Subcutaneous abdominal adipose tissue (tissue), 5 donors: Measurements from ENCODE around the gene KDM7A.
"Not testable (repeated sequence)": the region's sequence is repeated elsewhere in the genome, so short reads cannot be mapped to it uniquely, and the experiment has no call there.

Experiments
- H3K27ac ChIP-seq: one replicate; pipeline ENCODE4 v1.7.0; 2013; ENCODE audit warnings: low read depth, mild to moderate bottlenecking, inconsistent platforms, low read length, moderate library complexity
- H3K27me3 ChIP-seq, 5 donors: one replicate each; pipeline ENCODE4 v1.7.0; 2013; ENCODE audit warnings: low read length in 5 of 5, inconsistent platforms in 1 of 5; ENCODE audit not compliant: control insufficient read depth in 5 of 5, insufficient read depth in 4 of 5
- H3K36me3 ChIP-seq, 5 donors: one replicate each; pipeline ENCODE4 v1.7.0; 2013; ENCODE audit warnings: low read length in 5 of 5; ENCODE audit not compliant: control insufficient read depth in 5 of 5, insufficient read depth in 5 of 5
- H3K4me1 ChIP-seq, 5 donors: one replicate each; pipeline ENCODE4 v1.7.0; 2013; ENCODE audit warnings: low read length in 5 of 5, mild to moderate bottlenecking in 3 of 5, moderate library complexity in 1 of 5; ENCODE audit not compliant: control insufficient read depth in 5 of 5, insufficient read depth in 5 of 5
- H3K4me3 ChIP-seq, 5 donors: one replicate each; pipeline ENCODE4 v1.7.0; 2013; ENCODE audit warnings: low read length in 5 of 5, low read depth in 1 of 5
- H3K9ac ChIP-seq, 5 donors: one replicate each; pipeline ENCODE4 v1.7.0; 2013; ENCODE audit warnings: low read length in 5 of 5, mild to moderate bottlenecking in 4 of 5, moderate library complexity in 3 of 5
- H3K9me3 ChIP-seq, 5 donors: one replicate each; pipeline ENCODE4 v1.7.0; 2013; ENCODE audit warnings: low read length in 5 of 5; ENCODE audit not compliant: control insufficient read depth in 5 of 5
- donor health status: healthy.
- donor health status: healthy.
- donor health status: healthy.
- donor health status: healthy.
- donor health status: healthy.

Gene KDM7A

DNA sequence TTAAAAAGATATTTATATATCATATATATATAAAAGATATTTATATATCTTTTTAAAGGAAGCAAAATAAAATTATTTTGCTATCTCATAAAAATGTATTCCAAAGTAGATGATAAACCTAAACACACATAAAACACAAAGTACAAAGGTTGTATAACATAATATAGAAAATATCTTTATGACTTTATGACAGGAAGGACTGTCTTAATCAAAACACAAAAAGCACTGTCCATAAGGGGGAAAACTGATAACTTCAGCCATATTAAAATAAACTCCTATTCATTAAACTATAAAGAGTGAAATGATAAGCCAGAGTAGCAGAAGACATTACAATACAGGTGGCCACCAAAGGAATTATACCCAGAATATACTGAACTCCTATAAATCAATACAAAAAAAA, 34.8 kb downstream of the KDM7A start:
- peaks cover 0 to 10% (median 0%) of the 10 kb centered on the region in 5 donors for H3K36me3 ChIP-seq
- no peak overlapping the region for H3K27ac ChIP-seq
- no peaks in the 10 kb centered on the region for H3K9me3 ChIP-seq
- H3K9ac ChIP-seq, result no peak overlapping the region
- no peaks in the 10 kb centered on the region for H3K27me3 ChIP-seq
- peaks cover 0 to 5% (median 0%) of the 10 kb centered on the region in 5 donors for H3K4me1 ChIP-seq
- no peak overlapping the region for H3K4me3 ChIP-seq

DNA sequence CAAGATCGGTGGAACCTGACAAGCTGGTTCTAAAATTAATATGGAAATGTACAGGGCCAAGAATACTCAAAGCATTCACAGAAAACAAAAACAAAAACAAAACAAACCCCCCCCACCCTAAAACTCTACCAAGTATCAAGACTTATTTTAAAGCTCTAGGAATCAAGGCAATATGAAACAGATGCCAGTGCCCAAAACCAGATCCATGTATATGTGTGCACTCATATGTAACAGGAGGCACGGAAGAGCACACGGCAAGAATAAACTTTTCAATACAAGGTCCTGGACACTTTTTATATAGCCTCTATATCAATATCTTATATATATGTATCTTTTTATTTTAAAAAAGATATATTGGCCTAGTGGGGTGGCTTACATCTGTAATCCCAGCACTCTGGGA, 35.5 kb downstream of the KDM7A start:
- H3K4me1 ChIP-seq, result peaks cover 0 to 1% (median 0%) of the 10 kb centered on the region in 5 donors
- no peaks in the 10 kb centered on the region for H3K27me3 ChIP-seq
- H3K27ac ChIP-seq, result no peak overlapping the region
- H3K4me3 ChIP-seq, result no peak overlapping the region
- peaks cover 0 to 13% (median 0%) of the 10 kb centered on the region in 5 donors for H3K36me3 ChIP-seq
- H3K9me3 ChIP-seq, result no peaks in the 10 kb centered on the region
- no peak overlapping the region for H3K9ac ChIP-seq

DNA sequence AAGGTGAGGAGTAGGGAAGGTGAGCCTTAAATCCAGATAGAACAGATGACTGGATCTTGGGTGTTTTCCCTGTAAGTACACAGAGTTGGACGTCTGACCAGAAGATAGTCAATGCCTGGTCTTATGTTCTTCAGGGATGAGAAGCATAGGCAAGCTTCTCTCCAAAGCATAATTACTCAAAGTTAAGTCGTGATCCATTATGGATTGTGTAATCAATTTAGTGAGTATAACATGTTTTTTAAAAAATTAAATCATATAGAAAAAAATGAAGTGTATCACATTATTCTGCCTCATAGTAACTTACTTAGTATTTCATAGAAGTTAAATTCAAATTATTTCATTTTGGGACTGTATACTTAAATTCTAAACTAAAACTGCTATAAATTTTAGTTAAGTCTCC, 39.7 kb downstream of the KDM7A start:
- Histone ChIP-seq H3K27ac (no peak overlapping the region), H3K4me3 (no peak overlapping the region), H3K36me3 (peaks cover 11 to 28% (median 15%) of the 10 kb centered on the region in 5 donors), H3K9ac (no peak overlapping the region), H3K9me3 (no peaks in the 10 kb centered on the region), H3K4me1 (no peaks in the 10 kb centered on the region), H3K27me3 (no peaks in the 10 kb centered on the region)

DNA sequence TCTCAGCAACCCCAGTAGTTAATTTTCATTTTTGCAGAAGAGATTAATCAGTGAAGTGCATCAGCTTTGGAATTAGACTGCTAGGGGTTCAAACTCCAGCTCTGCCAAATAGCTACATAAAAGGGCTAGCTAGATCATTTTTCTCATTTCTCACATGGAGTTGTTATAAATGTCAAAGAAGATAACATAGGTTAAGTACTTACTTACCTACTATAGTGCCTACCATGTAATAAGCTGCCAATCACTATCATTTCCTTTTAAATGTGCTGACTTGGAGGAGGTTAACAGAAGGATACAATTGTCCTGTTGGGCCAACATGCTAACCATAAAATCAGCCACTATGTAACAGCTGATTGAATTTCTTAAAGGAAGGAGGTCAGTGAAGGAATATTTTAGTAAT, 40.7 kb downstream of the KDM7A start:
- H3K4me1 ChIP-seq, result no peaks in the 10 kb centered on the region
- no peak overlapping the region for H3K27ac ChIP-seq
- no peaks in the 10 kb centered on the region for H3K27me3 ChIP-seq
- H3K9ac ChIP-seq, result no peak overlapping the region
- H3K9me3 ChIP-seq, result no peaks in the 10 kb centered on the region
- peaks cover 11 to 38% (median 19%) of the 10 kb centered on the region in 5 donors for H3K36me3 ChIP-seq
- H3K4me3 ChIP-seq, result no peak overlapping the region

DNA sequence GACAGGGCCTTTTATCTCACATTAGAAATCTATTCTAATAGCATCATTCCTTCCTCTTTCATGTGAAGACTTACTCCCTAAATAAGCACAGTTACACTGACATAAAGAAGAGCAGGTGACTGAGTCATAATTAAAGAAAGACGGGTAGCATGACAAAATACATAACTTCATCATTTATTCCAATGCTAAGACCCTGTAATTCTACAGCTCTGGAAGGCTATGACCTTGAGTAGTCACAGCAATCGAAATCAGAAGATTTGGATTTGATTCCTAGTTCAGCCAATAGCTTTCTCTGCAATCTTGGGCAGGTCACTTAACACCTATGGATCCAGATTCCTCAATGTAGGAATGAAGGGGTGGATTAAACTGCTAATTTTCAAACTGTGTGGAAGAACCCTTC, 42.7 kb downstream of the KDM7A start:
- Histone ChIP-seq H3K27me3 (no peaks in the 10 kb centered on the region), H3K9me3 (no peaks in the 10 kb centered on the region), H3K36me3 (peaks cover 16 to 43% (median 25%) of the 10 kb centered on the region in 5 donors), H3K4me3 (no peak overlapping the region), H3K27ac (no peak overlapping the region), H3K4me1 (no peaks in the 10 kb centered on the region), H3K9ac (no peak overlapping the region)

DNA sequence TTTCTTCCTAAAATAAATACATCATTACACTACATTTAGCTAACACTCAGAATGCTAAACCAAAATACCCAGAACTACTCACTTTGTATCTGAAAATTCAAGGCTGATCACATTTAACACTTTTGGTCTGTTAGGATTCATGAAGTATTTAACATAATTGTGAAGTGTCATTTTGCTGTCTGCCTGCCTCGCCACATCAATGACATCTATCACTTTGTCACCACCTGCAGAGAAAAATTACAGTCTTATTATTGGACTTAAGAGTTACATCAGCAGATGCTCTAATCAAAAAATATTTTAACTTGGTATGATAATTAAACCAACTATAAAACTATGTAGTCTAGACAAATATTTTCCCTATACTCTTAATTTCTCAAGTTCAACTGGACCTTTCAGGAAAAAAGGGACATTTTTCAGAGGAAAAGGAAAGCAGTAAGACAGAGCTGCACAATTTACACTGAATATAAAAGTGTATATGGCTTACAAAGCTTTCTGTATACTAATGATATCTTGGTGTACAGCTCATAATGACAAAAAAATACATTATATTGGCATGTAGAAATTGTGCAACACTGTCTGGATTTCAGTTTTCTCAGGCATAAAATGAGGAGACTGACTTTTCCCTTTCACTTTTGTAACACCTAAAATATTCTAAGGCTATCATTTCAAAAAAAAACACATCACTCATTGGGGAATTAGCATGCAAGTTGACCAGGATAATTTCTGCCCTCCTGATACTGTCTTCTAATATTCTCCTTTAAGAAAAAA, 49.2 kb downstream of the KDM7A start:
- H3K9ac ChIP-seq, result no peak overlapping the region
- H3K36me3 ChIP-seq, result peaks cover 31 to 60% (median 35%) of the 10 kb centered on the region in 5 donors
- H3K4me3 ChIP-seq, result no peak overlapping the region
- no peak overlapping the region for H3K27ac ChIP-seq
- H3K9me3 ChIP-seq, result no peaks in the 10 kb centered on the region
- H3K4me1 ChIP-seq, result no peaks in the 10 kb centered on the region
- H3K27me3 ChIP-seq, result no peaks in the 10 kb centered on the region

DNA sequence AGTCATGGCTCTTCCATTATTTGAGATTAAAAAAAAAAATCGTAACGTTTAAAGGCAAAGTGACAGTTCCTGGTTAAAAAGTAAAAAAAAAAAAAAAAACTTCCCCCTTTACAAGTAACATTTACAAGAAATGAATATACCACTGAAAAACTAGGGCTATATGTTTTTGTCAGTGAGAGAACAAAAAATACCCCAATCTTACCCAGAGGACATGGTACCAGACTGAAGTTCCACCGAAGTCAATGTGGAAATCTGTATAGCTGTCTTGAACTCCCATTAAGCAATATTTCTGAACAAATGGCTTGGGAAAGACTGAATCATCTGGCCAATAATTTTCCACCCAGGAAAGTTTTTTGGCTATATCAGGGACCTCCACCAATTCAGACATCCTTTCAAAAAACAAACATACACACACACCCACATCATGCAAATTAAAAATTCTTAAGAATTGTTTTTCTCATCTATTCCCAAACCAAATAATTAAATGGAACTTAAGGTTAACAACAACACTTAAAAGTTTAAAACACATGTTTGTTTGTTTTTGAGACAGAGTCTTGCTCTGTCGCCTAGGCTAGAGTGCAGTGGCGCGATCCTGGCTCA, 50.2 kb downstream of the KDM7A start:
- Histone ChIP-seq H3K4me1 (peaks cover 0 to 1% (median 0%) of the 10 kb centered on the region in 5 donors), H3K9me3 (no peaks in the 10 kb centered on the region), H3K4me3 (no peak overlapping the region), H3K9ac (no peak overlapping the region), H3K36me3 (peaks cover 27 to 54% (median 32%) of the 10 kb centered on the region in 5 donors), H3K27me3 (no peaks in the 10 kb centered on the region), H3K27ac (no peak overlapping the region)

DNA sequence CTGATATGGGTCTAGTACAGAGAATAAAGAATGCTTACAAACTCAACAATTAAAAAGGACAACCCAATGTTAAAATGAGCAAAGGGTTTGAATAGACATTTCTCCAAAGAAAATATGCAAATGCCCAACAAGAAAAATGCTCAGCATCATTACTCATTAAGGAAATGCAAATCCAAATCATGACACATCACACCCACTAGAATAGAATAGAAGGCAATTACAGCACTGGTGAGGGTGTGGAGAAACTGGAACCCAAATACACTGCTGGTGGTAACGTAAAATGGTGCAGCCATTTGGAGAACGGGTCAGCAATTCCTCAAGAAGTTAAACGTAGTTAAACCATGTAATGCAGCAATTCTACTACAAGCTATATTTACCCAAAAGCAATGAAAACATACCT, 53.8 kb downstream of the KDM7A start:
- Histone ChIP-seq H3K27me3 (no peaks in the 10 kb centered on the region), H3K36me3 (peaks cover 19 to 46% (median 26%) of the 10 kb centered on the region in 5 donors), H3K9me3 (no peaks in the 10 kb centered on the region), H3K9ac (no peak overlapping the region), H3K27ac (no peak overlapping the region), H3K4me3 (no peak overlapping the region), H3K4me1 (peaks cover 0 to 2% (median 0%) of the 10 kb centered on the region in 5 donors)

DNA sequence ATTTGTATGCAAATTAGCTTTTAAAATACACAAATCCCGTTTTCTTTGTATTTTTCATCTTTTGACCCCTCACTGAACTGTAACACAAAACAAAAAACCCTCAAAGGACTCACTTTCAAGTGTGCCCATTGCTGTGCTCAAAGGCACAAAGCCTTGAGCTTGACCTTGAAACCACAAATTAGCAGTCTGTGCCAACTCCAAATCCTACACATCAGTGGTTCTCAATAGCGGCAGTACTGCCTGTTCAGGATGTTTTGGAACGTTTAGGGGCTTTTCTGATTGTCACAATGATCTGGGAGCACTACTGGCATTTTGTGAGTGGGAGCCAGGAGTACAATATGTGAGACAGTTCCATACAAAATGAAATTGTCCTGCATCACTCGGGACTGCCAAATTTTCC, 55.5 kb downstream of the KDM7A start:
- no peak overlapping the region for H3K9ac ChIP-seq
- H3K27me3 ChIP-seq, result no peaks in the 10 kb centered on the region
- H3K4me3 ChIP-seq, result no peak overlapping the region
- no peak overlapping the region for H3K27ac ChIP-seq
- H3K36me3 ChIP-seq, result peaks cover 20 to 44% (median 31%) of the 10 kb centered on the region in 5 donors
- no peaks in the 10 kb centered on the region for H3K9me3 ChIP-seq
- H3K4me1 ChIP-seq, result peaks cover 0 to 2% (median 0%) of the 10 kb centered on the region in 5 donors

DNA sequence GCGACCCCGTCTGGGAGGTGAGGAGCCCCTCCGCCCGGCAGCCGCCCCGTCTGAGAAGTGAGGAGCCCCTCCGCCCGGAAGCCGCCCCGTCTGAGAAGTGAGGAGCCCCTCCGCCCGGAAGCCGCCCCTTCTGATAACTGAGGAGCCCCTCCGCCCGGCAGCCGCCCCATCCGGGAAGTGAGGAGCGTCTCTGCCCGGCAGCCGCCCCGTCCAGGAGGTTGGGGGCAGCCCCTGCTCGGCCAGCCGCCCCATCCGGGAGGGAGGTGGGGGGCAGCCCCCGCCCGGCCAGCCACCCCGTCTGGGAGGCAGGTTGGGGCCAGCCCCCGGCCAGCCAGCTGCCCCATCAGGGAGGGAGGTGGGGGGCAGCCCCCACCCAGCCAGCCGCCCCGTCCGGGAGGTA, 62.0 kb downstream of the KDM7A start:
- not testable (repeated sequence) for H3K9me3 ChIP-seq, H3K9ac ChIP-seq, H3K4me3 ChIP-seq, H3K27me3 ChIP-seq, H3K27ac ChIP-seq, H3K4me1 ChIP-seq
- H3K36me3 ChIP-seq, result peaks cover 37 to 63% (median 43%) of the 10 kb centered on the region in 5 donors
